ENCODE results near the gene SLC25A13.

Gene SLC25A13

GRCh38 chr7:96287132-96287531, 34.8 kb downstream of the SLC25A13 start:
- WGBS (ENCODE audit: insufficient coverage) = 13% methylated on average over 2 of the region's 3 CpGs
- Histone ChIP-seq H3K36me3 (ENCODE audit: control insufficient read depth in 4 of 4, insufficient read depth in 4 of 4, low read length in 3 of 4) (peaks cover 0 to 2% (median 0%) of the 10 kb centered on the region in 4 experiments), H3K4me3 (ENCODE audit: control insufficient read depth in 1 of 7, extremely low read depth in 1 of 7, insufficient read depth in 4 of 7, low read depth in 2 of 7, low read length in 6 of 7) (peak overlapping the region in 1 of 7 experiments; percentile 40), H3K27ac (ENCODE audit: insufficient read depth in 1 of 2, low read depth in 1 of 2, low read length in 2 of 2, poor library complexity in 1 of 2, severe bottlenecking in 2 of 2) (peak overlapping the region in 1 of 2 experiments; percentile 33), H3K9me3 (ENCODE audit: control extremely low read depth in 1 of 5, control insufficient read depth in 4 of 5, insufficient read depth in 2 of 5, low read depth in 1 of 5, low read length in 4 of 5) (peaks cover 0 to 5% (median 0%) of the 10 kb centered on the region in 5 experiments), H3K4me1 (ENCODE audit: control extremely low read depth in 1 of 4, control insufficient read depth in 4 of 4, insufficient read depth in 4 of 4, low read length in 3 of 4) (peaks cover 3 to 29% (median 23%) of the 10 kb centered on the region in 4 experiments), H3K27me3 (replicated peaks in 2 of 5; ENCODE audit: control insufficient read depth in 4 of 5, insufficient read depth in 5 of 5, low read length in 4 of 5) (no peaks in the 10 kb centered on the region)
- peak; percentile 48 to 89 (median 82) for DNase-seq
- ChIA-PET CTCF (interaction anchor here (0.8 to 1.3 kb wide), 3 partner anchors 11 to 70 kb away, joined by 3 to 4 read pairs (median 3); no protein-coding TSS in a partner anchor), POLR2A (no interaction called here)

GRCh38 chr7:96285579-96285978, 36.3 kb downstream of the SLC25A13 start:
- ChIA-PET POLR2A (no interaction called here), CTCF (interaction anchor here (0.6 to 0.9 kb wide), 2 partner anchors 14 to 33 kb away, joined by 3 read pairs; no protein-coding TSS in a partner anchor)
- H3K4me3 ChIP-seq (ENCODE audit: control insufficient read depth in 1 of 7, extremely low read depth in 1 of 7, insufficient read depth in 4 of 7, low read depth in 2 of 7, low read length in 6 of 7) = peak overlapping the region in 2 of 7 experiments; percentile 10 to 28

GRCh38 chr7:96284835-96285234, 37.1 kb downstream of the SLC25A13 start:
- CTCF ChIA-PET = no interaction called here
- WGBS (ENCODE audit: insufficient coverage) = 98% methylated on average over 3 of the region's 3 CpGs
- Histone ChIP-seq H3K27ac (ENCODE audit: insufficient read depth in 1 of 2, low read depth in 1 of 2, low read length in 2 of 2, poor library complexity in 1 of 2, severe bottlenecking in 2 of 2) (no peak overlapping the region), H3K4me3 (ENCODE audit: control insufficient read depth in 1 of 7, extremely low read depth in 1 of 7, insufficient read depth in 4 of 7, low read depth in 2 of 7, low read length in 6 of 7) (no peak overlapping the region), H3K9me3 (ENCODE audit: control extremely low read depth in 1 of 5, control insufficient read depth in 4 of 5, insufficient read depth in 2 of 5, low read depth in 1 of 5, low read length in 4 of 5) (peaks cover 0 to 5% (median 0%) of the 10 kb centered on the region in 5 experiments), H3K36me3 (ENCODE audit: control insufficient read depth in 4 of 4, insufficient read depth in 4 of 4, low read length in 3 of 4) (peaks cover 0 to 2% (median 1%) of the 10 kb centered on the region in 4 experiments), H3K4me1 (ENCODE audit: control extremely low read depth in 1 of 4, control insufficient read depth in 4 of 4, insufficient read depth in 4 of 4, low read length in 3 of 4) (peaks cover 3 to 29% (median 23%) of the 10 kb centered on the region in 4 experiments), H3K27me3 (replicated peaks in 2 of 5; ENCODE audit: control insufficient read depth in 4 of 5, insufficient read depth in 5 of 5, low read length in 4 of 5) (no peaks in the 10 kb centered on the region)
- POLR2A ChIA-PET = no interaction called here
- no peak for DNase-seq

More at GRCh38 chr7:96285579-96285978, 36.3 kb downstream of the SLC25A13 start:
- H3K9me3 ChIP-seq (ENCODE audit: control extremely low read depth in 1 of 5, control insufficient read depth in 4 of 5, insufficient read depth in 2 of 5, low read depth in 1 of 5, low read length in 4 of 5) = peaks cover 0 to 5% (median 0%) of the 10 kb centered on the region in 5 experiments
- H3K27ac ChIP-seq (ENCODE audit: insufficient read depth in 1 of 2, low read depth in 1 of 2, low read length in 2 of 2, poor library complexity in 1 of 2, severe bottlenecking in 2 of 2) = peak overlapping the region in 1 of 2 experiments; percentile 43
- DNase-seq = peak; percentile 50 to 94 (median 90)
- H3K36me3 ChIP-seq (ENCODE audit: control insufficient read depth in 4 of 4, insufficient read depth in 4 of 4, low read length in 3 of 4) = peaks cover 0 to 2% (median 0%) of the 10 kb centered on the region in 4 experiments
- 11% methylated on average over 3 of the region's 3 CpGs for WGBS (ENCODE audit: insufficient coverage)
- H3K4me1 ChIP-seq (ENCODE audit: control extremely low read depth in 1 of 4, control insufficient read depth in 4 of 4, insufficient read depth in 4 of 4, low read length in 3 of 4) = peaks cover 3 to 29% (median 23%) of the 10 kb centered on the region in 4 experiments
- no peaks in the 10 kb centered on the region for H3K27me3 ChIP-seq (replicated peaks in 2 of 5; ENCODE audit: control insufficient read depth in 4 of 5, insufficient read depth in 5 of 5, low read length in 4 of 5)

GRCh38 chr7:96284240-96284639, 37.7 kb downstream of the SLC25A13 start:
- Histone ChIP-seq H3K9me3 (ENCODE audit: control extremely low read depth in 1 of 5, control insufficient read depth in 4 of 5, insufficient read depth in 2 of 5, low read depth in 1 of 5, low read length in 4 of 5) (peaks cover 0 to 5% (median 0%) of the 10 kb centered on the region in 5 experiments), H3K36me3 (ENCODE audit: control insufficient read depth in 4 of 4, insufficient read depth in 4 of 4, low read length in 3 of 4) (peaks cover 0 to 3% (median 2%) of the 10 kb centered on the region in 4 experiments), H3K4me3 (ENCODE audit: control insufficient read depth in 1 of 7, extremely low read depth in 1 of 7, insufficient read depth in 4 of 7, low read depth in 2 of 7, low read length in 6 of 7) (no peak overlapping the region), H3K4me1 (ENCODE audit: control extremely low read depth in 1 of 4, control insufficient read depth in 4 of 4, insufficient read depth in 4 of 4, low read length in 3 of 4) (peaks cover 3 to 29% (median 23%) of the 10 kb centered on the region in 4 experiments), H3K27ac (ENCODE audit: insufficient read depth in 1 of 2, low read depth in 1 of 2, low read length in 2 of 2, poor library complexity in 1 of 2, severe bottlenecking in 2 of 2) (no peak overlapping the region), H3K27me3 (replicated peaks in 2 of 5; ENCODE audit: control insufficient read depth in 4 of 5, insufficient read depth in 5 of 5, low read length in 4 of 5) (no peaks in the 10 kb centered on the region)
- 100% methylated on average over 2 of the region's 2 CpGs for WGBS (ENCODE audit: insufficient coverage)
- CTCF ChIA-PET = interaction anchor here (0.7 kb wide), 1 partner anchor 22 kb away, joined by 3 read pairs; no protein-coding TSS in a partner anchor
- no peak for DNase-seq
- POLR2A ChIA-PET = no interaction called here

- H3K27me3 ChIP-seq (replicated peaks in 2 of 5; ENCODE audit: control insufficient read depth in 4 of 5, insufficient read depth in 5 of 5, low read length in 4 of 5) = no peaks in the 10 kb centered on the region
- WGBS (ENCODE audit: insufficient coverage) = no CpG with 5 or more reads among the region's 1 CpG
- no peak overlapping the region for H3K4me3 ChIP-seq (ENCODE audit: control insufficient read depth in 1 of 7, extremely low read depth in 1 of 7, insufficient read depth in 4 of 7, low read depth in 2 of 7, low read length in 6 of 7)
- H3K36me3 ChIP-seq (ENCODE audit: control insufficient read depth in 4 of 4, insufficient read depth in 4 of 4, low read length in 3 of 4) = peaks cover 0 to 6% (median 3%) of the 10 kb centered on the region in 4 experiments
- DNase-seq = no peak
- ChIA-PET POLR2A (no interaction called here), CTCF (interaction anchor here (1.0 to 1.5 kb wide), 3 partner anchors 14 to 58 kb away, joined by 3 to 4 read pairs (median 4); no protein-coding TSS in a partner anchor)
- peaks cover 3 to 29% (median 23%) of the 10 kb centered on the region in 4 experiments for H3K4me1 ChIP-seq (ENCODE audit: control extremely low read depth in 1 of 4, control insufficient read depth in 4 of 4, insufficient read depth in 4 of 4, low read length in 3 of 4)
- no peak overlapping the region for H3K27ac ChIP-seq (ENCODE audit: insufficient read depth in 1 of 2, low read depth in 1 of 2, low read length in 2 of 2, poor library complexity in 1 of 2, severe bottlenecking in 2 of 2)
- no peaks in the 10 kb centered on the region for H3K9me3 ChIP-seq (ENCODE audit: control extremely low read depth in 1 of 5, control insufficient read depth in 4 of 5, insufficient read depth in 2 of 5, low read depth in 1 of 5, low read length in 4 of 5)
Observed at GRCh38 chr7:96282835-96283234, 39.1 kb downstream of the SLC25A13 start.

GRCh38 chr7:96277921-96278320, 44.0 kb downstream of the SLC25A13 start:
- ChIA-PET CTCF (no interaction called here), POLR2A (no interaction called here)
- H3K27me3 ChIP-seq (replicated peaks in 2 of 5; ENCODE audit: control insufficient read depth in 4 of 5, insufficient read depth in 5 of 5, low read length in 4 of 5) = no peaks in the 10 kb centered on the region
- no peak for DNase-seq
- H3K4me1 ChIP-seq (ENCODE audit: control extremely low read depth in 1 of 4, control insufficient read depth in 4 of 4, insufficient read depth in 4 of 4, low read length in 3 of 4) = no peaks in the 10 kb centered on the region
- H3K36me3 ChIP-seq (ENCODE audit: control insufficient read depth in 4 of 4, insufficient read depth in 4 of 4, low read length in 3 of 4) = peaks cover 5 to 24% (median 8%) of the 10 kb centered on the region in 4 experiments
- no peaks in the 10 kb centered on the region for H3K9me3 ChIP-seq (ENCODE audit: control extremely low read depth in 1 of 5, control insufficient read depth in 4 of 5, insufficient read depth in 2 of 5, low read depth in 1 of 5, low read length in 4 of 5)
- H3K4me3 ChIP-seq (ENCODE audit: control insufficient read depth in 1 of 7, extremely low read depth in 1 of 7, insufficient read depth in 4 of 7, low read depth in 2 of 7, low read length in 6 of 7) = no peak overlapping the region
- 77% methylated on average over 3 of the region's 4 CpGs for WGBS (ENCODE audit: insufficient coverage)
- no peak overlapping the region for H3K27ac ChIP-seq (ENCODE audit: insufficient read depth in 1 of 2, low read depth in 1 of 2, low read length in 2 of 2, poor library complexity in 1 of 2, severe bottlenecking in 2 of 2)

GRCh38 chr7:96276019-96276418, 45.9 kb downstream of the SLC25A13 start:
- CTCF ChIA-PET = interaction anchor here (0.9 kb wide), 1 partner anchor 12 kb away, joined by 3 read pairs; no protein-coding TSS in a partner anchor
- H3K9me3 ChIP-seq (ENCODE audit: control extremely low read depth in 1 of 5, control insufficient read depth in 4 of 5, insufficient read depth in 2 of 5, low read depth in 1 of 5, low read length in 4 of 5) = no peaks in the 10 kb centered on the region
- 94% methylated on average over 2 of the region's 2 CpGs for WGBS (ENCODE audit: insufficient coverage)
- no peak overlapping the region for H3K27ac ChIP-seq (ENCODE audit: insufficient read depth in 1 of 2, low read depth in 1 of 2, low read length in 2 of 2, poor library complexity in 1 of 2, severe bottlenecking in 2 of 2)
- POLR2A ChIA-PET = interaction anchor here (0.6 kb wide), 1 partner anchor 758 kb away, joined by 3 read pairs; no protein-coding TSS in a partner anchor
- peaks cover 5 to 28% (median 12%) of the 10 kb centered on the region in 4 experiments for H3K36me3 ChIP-seq (ENCODE audit: control insufficient read depth in 4 of 4, insufficient read depth in 4 of 4, low read length in 3 of 4)
- H3K4me1 ChIP-seq (ENCODE audit: control extremely low read depth in 1 of 4, control insufficient read depth in 4 of 4, insufficient read depth in 4 of 4, low read length in 3 of 4) = no peaks in the 10 kb centered on the region
- no peaks in the 10 kb centered on the region for H3K27me3 ChIP-seq (replicated peaks in 2 of 5; ENCODE audit: control insufficient read depth in 4 of 5, insufficient read depth in 5 of 5, low read length in 4 of 5)
- DNase-seq = no peak
- H3K4me3 ChIP-seq (ENCODE audit: control insufficient read depth in 1 of 7, extremely low read depth in 1 of 7, insufficient read depth in 4 of 7, low read depth in 2 of 7, low read length in 6 of 7) = no peak overlapping the region
